GM12878 (cell line): ENCODE data around the gene UBAC2.

ENCODE experiments used
- ASH2L ChIP-seq: fragments of 300-600, 200-600 bp; sonication (generic); IDR thresholded peaks from 2 replicates; pipeline ENCODE4 v1.6.1; 2017; ENCODE audit warnings: low read depth, mild to moderate bottlenecking, borderline replicate concordance
- CREM ChIP-seq: IDR thresholded peaks from 2 replicates; pipeline ENCODE4 v1.6.1; 2014; ENCODE audit warnings: antibody characterized with exemption, low read depth
- CTCF ChIP-seq, 3 experiments: IDR thresholded peaks in 2 of 3; conservative IDR thresholded peaks in 1 of 3; 2 replicates each; pipeline ENCODE4 v1.5.1; 2011; ENCODE audit warnings: low read depth in 3 of 3, low read length in 3 of 3, mild to moderate bottlenecking in 3 of 3, control low read depth in 2 of 3, moderate library complexity in 2 of 3, inconsistent platforms in 1 of 3, mixed read lengths in 1 of 3; ENCODE audit not compliant: control insufficient read depth in 2 of 3, insufficient read depth in 1 of 3; ENCODE audit errors: extremely low read depth in 1 of 3
- ETV6 ChIP-seq, 2 experiments: fragments of 450-650 bp in 1 of 2; IDR thresholded peaks in 1 of 2; conservative IDR thresholded peaks in 1 of 2; 2 replicates each; pipeline ENCODE4 v1.6.1; 2014; ENCODE audit warnings: antibody characterized with exemption in 1 of 2, borderline replicate concordance in 1 of 2, low read depth in 1 of 2, mild to moderate bottlenecking in 1 of 2, moderate library complexity in 1 of 2
- EZH2 ChIP-seq: IDR thresholded peaks from 2 replicates; pipeline ENCODE4 v1.6.1; 2012; ENCODE audit warnings: low read depth, mild to moderate bottlenecking, control low read depth, inconsistent platforms, low read length, borderline replicate concordance; ENCODE audit not compliant: control insufficient read depth
- FOS ChIP-seq: IDR thresholded peaks from 3 replicates; pipeline ENCODE4 v1.6.1; 2011; ENCODE audit warnings: borderline replicate concordance; ENCODE audit not compliant: insufficient read length; ENCODE audit errors: extremely low read depth
- PML ChIP-seq: IDR thresholded peaks from 2 replicates; pipeline ENCODE4 v1.6.1; 2012; ENCODE audit warnings: low read length, inconsistent platforms
- POLR2A ChIP-seq: IDR thresholded peaks from 2 replicates; pipeline ENCODE4 v1.6.1; 2011; ENCODE audit warnings: low read depth, mild to moderate bottlenecking, low read length
- USF2 ChIP-seq: IDR thresholded peaks from 2 replicates; pipeline ENCODE4 v1.6.1; 2011; ENCODE audit warnings: low read depth, low read length, improper control_type of control experiment, borderline replicate concordance
- YY1 ChIP-seq: IDR thresholded peaks from 2 replicates; pipeline ENCODE4 v1.6.1; 2011; ENCODE audit warnings: low read depth, mild to moderate bottlenecking, low read length
- ZBTB11 ChIP-seq: fragments of 450-650 bp; formaldehyde crosslinking; IDR thresholded peaks from 2 replicates; pipeline ENCODE4 v1.5.0; 2022; ENCODE audit warnings: mild to moderate bottlenecking, missing genetic modification characterization

- TF ChIP-seq CTCF (IDR thresholded peaks at IDR 0.05 in 2 of 3, conservative IDR thresholded peaks at IDR 0.05 in 1 of 3; ENCODE audit: control insufficient read depth in 2 of 3, extremely low read depth in 1 of 3, insufficient read depth in 1 of 3, low read depth in 3 of 3, low read length in 3 of 3) = no peak
- no peak for TF ChIP-seq YY1
- no peak for TF ChIP-seq ETV6 (conservative IDR thresholded peaks at IDR 0.05 in 1 of 2, IDR thresholded peaks at IDR 0.05 in 1 of 2; ENCODE audit: borderline replicate concordance in 1 of 2, low read depth in 1 of 2)
- TF ChIP-seq POLR2A = no peak
- no peak for TF ChIP-seq EZH2
- TF ChIP-seq CREM = no peak
- no peak for TF ChIP-seq ZBTB11 (CRISPR knock-in tag)
- TF ChIP-seq USF2 = no peak
- TF ChIP-seq FOS = no peak
- TF ChIP-seq ASH2L = no peak
- TF ChIP-seq PML = no peak
Observed at GRCh38 chr13:99159331-99160061, 41.2 kb upstream of the UBAC2 start.
